KG1 (cell line): ENCODE data around the gene SP140.
"Not testable (repeated sequence)": the region's sequence is repeated elsewhere in the genome, so short reads cannot be mapped to it uniquely, and the experiment has no call there.

Experiments used
- DNase-seq: peaks from one replicate; lab custom pipeline; 2025; lab: John Stamatoyannopoulos, UW

The SP140 gene

DNA sequence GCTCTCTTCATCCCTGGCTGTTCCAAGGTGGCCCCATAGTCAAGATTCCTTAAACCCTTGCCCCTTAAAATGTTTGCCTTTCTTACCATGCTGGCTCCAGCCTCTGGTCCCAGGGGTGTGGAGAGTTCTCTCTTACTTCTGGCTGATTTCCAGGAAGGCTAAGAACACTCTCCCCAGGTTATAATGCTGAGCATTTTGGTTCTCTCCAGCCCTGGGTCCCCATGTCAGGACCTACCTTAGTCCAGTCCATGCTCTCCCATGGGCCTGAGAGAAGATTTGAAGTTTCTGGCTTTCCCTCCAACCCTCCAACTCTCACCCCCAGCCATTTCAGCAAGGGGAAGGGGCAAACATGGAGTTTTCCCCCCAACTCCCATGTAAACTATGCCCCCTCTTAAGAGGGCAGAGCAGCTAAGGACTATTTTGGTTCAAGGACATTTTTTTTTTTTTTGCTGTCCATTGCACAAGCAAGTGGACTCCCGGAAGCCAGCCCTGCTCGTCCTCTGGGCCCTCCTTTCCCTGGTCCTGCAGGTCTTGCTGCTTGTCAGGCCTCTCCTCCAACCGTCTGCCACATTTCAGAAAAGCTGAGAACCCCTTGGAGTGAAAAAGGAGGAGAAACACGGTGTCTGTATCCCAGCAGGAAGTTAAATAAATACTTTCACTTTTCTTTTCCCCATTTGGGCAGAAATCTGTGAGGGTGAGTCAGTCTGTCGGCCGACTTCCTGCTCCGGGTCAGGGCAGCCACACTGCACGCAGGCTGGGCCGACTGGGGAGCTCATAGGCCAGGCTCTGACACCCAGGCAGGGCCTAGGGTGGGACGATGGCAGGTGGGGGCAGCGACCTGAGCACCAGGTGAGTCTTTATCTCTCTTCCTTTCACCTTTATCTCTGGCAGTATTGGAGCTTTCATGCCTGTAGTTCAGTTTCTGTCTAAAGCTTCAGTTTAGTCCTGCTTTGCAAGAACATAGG is 101.2 kb downstream of the SP140 start, which contains the start of gene SP140L:
Gene SP140L, plus strand, starts transcription at position 741 of the 965 bp plus-strand sequence. Its CDS starts 77 bp downstream, at position 818.
- DNase-seq, result peak; percentile 47

DNA sequence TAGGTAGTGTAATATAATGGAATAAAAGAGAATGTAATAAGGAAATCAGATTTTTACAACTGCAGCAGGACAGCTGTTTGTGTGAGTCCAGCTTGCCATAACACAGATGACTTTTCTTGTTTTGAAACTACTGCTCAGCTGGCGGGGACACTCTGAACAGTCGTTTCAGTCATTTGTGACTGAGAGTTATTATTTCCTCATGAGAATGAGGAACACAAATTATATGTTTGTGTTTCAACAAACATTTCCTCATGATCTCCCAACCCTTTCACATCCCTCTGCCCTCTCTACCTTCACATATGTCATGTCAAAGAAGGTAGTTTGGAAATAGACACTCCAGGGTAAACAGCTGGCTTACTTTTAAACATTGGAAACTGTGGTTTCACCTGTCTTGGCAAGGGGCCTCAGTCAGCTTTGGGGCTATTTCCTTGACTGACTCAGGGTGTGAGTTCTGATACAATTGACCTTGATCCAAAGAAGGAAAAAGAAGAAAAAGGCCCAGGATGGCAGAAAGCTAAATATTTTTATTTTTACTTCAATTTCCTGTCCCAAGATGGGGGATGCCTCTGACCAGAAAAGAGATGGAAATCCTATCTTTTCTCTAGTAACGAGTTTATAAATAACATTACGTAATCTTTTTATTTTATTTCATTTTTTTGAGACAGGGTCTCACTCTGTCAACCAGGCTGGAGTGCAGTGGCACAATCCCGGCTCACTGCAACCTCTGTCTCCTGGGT is 102.0 kb downstream of the SP140 start:
- no peak for DNase-seq

DNA sequence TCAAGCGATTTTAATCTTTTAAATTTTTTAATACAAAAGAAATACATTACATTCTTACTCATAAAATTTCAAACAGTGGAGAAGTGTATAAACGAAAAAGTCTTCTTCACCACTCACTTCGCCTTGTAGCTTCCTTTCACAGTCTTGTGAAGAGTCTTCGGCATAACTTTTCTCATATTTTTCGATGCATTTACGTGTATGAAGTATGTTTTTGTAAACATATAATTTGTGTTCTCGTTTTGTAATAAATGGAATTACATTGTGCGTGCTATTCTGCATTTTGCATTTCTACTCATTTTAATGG is 102.6 kb downstream of the SP140 start:
- DNase-seq, result no peak

DNA sequence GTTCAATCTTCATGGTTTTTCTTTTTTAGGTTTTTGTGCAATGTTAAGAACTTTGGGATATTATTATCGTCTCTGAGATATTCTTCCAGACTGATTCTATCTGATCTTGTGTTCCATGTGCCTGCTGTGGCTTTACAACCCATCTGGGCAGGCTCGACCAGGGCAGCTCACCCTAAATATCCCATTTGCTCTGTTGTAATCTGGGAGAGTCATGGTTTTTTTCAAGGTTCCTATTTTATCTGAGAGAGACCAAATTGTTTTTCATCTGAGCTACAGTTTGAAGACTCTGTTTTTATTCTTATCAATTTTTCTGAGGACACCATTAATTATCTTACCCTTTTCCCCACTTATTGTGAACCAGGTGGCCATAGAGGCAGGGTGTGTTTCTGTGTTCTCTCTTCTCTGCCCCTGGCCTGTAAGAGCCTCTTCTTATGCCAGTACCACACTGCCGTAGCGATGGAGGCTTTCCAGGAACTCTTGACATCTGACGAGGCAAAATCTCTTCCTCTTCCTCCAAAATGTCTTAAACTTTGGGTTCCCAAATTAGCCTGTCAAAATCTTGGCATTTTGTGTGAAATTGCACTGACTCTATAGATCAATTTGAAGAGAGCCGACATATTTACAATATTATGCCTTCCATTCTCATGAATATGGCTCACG is 104.5 kb downstream of the SP140 start:
- DNase-seq, result no peak

DNA sequence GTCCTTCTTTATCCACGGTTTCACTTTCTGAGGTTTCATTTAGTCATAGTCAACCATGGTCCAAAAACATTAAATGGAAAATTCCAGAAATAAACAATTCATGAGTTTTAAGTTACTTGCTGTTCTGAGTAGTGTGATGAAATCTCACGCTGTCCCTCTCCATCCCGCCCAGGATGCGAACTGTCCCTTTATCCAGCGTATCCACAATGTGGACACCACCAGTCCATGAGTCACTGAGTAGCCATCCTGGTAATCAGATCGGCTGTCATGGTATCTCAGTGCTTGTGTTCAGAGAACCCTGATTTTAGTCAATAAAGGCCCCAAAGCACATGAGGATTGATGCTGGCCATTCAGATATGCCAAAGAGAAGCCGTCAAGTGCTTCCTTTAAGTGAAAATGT is 105.2 kb downstream of the SP140 start:
- DNase-seq, result no peak

DNA sequence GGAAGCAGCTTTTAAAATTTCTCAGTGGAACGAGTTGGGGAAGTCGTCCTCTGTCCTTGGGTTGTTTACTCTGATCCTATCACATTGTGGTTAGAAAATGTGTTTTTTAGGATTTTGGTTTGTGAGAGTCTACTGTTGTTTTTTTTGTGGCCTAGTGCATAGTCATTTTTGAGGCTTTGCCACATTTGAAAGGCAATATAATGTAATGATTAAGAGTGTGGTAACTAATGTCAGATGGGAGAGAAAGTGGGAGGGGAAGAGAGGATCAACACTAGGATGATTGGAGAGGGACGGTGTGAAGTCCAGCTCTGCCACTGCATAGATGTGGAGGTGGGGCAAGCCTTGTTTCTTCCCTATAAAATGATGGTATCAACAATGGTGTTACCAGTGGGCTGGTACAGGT is 109.9 kb downstream of the SP140 start:
- DNase-seq, result no peak

DNA sequence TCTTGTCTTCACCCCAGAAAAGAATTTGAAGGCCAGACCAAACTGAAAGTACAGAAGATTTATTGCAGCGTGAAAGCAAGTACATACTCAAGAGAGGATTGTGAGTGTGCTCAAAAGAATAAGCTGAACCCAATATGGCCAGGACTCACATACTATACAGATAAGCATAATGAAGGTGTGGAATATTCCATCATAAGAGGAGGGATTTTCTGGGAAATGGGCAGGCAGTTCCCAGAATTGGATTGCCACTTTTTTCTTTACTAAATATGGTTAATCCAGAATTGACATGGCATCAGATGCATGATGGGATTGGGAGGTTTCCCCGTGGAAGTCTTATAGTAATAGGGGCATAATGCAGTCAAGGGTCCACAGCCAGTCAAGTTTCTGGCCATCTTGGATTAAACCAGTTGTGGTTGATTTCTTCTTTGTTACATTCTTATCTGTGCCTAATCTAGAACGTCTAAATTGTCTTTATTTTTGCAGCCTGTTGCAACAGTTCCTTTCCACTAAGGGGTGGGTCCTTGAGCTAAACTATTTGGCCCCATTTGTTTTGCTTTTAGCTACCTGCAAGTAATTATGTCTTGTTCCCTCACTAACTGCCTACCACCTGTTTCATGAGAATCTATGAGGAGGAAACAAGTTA is 110.4 kb downstream of the SP140 start:
- no peak for DNase-seq

DNA sequence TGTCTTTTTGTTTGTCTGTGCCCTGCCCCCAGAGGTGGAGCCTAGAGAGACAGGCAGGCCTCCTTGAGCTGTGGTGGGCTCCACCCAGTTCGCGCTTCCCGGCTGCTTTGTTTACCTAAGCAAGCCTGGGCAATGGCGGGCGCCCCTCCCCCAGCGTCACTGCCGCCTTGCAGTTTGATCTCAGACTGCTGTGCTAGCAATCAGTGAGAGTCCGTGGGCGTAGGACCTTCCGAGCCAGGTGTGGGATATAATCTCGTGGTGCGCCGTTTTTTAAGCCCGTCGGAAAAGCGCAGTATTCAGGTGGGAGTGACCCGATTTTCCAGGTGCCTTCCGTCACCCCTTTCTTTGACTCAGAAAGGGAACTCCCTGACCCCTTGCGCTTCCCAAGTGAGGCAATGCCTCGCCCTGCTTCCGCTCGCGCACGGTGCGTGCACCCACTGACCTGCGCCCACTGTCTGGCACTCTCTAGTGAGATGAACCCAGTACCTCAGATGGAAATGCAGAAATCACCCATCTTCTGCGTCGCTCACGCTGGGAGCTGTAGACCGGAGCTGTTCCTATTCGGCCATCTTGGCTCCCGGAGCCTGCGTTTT is 116.5 kb downstream of the SP140 start:
- DNase-seq, result not testable (repeated sequence)

DNA sequence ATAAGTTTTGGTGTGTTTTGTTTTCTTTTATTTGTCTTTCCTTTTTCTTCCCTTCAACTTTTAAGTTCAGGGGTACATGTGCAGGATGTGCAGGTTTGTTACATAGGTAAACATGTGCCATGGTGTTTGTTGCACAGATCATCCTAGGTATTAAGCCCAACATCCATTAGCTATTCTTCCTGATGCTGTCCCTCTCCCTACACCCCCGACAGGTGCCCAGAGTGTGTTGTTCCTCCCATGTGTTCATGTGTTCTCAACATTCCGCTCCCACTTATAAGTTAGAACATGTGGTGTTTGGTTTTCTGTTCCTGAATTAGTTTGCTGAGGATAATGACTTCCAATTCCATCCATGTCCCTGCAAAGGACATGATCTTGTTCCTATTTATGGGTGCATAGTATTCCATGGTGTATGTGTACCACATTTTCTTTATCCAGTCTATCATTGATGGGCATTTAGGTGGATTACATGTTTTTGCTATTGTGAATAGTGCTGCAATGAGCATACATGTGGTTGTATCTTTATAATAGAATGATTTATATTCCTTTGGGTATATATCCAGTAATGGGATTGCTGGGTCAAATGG is 117.6 kb downstream of the SP140 start:
- DNase-seq, result not testable (repeated sequence)

DNA sequence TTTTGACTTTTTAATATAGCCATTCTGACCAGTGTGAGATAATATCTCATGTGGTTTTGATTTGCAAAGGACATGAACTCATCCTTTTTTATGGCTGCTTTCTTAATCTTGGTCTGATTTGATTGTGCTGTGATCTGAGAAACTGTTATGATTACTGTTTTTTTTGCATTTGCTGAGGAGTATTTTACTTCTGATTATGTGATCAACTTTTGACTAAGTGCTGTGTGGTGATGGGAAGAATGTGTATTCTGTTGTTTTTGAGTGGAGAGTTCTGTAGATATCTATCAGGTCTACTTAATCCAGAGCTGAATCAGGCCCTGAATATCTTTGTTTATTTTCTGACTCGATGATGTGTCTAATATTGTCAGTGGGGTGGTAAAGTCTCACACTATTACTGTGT is 118.2 kb downstream of the SP140 start:
- DNase-seq, result no peak

DNA sequence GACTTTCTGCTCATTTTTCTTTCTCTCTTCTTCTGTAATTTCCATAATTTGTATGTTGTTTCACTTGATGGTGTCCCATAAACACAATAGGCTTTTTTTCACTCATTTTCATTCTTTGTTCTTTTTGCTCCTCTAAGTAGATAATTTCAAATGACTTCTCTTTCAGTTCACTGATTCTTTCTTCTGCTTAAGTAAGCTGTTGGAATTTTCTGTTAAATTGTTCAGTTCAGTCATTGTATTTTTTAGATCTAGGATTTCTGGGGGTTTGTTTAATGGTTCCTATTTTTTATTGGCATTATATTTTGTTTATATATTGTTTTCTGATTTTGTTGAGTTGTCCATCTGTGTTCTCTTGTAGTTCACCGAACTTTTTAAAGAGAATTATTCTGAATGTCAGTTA is 120.9 kb downstream of the SP140 start:
- no peak for DNase-seq

DNA sequence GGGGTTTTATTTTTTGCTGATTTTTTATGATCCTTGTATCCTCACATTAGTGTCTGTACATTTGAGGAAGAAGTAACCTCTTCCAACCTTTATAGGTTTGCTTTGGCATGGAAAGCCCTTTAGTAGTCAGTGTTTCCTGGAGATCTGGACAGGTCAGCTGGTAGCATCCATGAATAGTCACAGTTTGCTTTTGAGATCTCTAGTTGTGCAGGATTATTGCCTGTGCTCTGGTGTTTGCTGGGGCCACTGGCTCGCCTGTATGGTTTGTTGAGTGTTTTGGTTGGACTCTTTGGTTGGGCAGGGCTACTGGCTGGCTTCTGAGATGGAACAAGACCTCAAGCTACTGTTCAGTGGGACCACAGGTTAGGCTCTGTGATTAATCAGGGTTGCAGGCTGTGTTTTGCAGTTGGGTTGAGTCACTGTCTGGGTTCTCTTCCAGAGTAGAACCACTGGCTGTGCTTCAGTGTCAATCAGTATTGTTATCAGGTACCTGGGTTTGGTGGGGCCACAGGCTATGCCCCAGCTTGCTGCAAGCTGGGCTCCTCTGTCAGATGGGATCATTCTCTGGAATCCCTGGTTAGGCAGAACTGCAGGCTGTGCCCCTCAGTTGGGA is 121.5 kb downstream of the SP140 start:
- no peak for DNase-seq

DNA sequence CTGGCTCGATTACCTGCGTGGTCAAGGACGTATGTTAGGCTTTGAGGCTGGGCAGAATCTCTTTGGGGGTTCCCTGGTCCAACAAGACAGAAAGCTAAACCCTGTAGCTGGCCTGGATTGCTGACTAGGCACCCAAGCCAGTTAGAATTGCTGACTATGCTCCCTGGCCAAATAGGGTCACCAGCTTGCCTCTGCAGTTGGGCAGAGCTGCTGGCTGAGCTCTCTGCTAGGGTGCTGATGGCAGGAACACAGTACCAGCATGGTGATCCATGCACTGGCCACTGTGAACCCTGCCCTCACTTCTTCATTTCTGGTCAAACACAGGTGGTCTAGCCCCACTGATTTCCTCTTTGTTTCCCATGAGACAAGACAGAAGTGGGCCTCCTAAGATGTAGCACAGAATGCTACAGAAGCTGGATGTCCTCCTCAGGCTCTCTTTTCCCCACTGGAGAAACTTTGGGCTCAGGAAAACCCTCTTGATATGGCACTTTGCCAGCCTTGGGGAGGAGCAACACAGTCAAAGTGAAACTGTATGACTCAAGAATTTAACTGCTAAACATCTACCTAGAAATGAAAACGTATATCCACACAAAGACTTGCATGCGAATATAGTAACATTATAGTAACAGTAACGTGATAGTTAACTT is 122.2 kb downstream of the SP140 start:
- DNase-seq, result no peak

DNA sequence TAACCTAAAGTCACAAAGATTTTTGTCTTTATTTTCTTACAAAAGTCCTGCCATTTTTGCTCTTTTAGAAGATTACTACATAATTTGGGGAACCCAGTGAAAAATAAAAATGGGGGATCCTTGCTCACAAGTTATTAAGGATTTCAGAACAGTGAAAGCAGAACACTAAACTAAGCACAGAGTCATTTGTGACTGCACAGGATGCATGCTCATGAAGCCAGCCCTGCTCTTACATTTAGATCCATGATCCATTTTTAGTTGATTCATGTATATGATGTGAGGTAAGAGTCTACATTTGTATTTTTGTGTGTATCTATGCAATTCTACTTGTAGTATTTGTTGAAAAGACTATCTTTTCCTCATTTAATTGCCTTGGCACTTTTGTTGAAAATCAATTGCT is 123.3 kb downstream of the SP140 start:
- DNase-seq, result no peak

DNA sequence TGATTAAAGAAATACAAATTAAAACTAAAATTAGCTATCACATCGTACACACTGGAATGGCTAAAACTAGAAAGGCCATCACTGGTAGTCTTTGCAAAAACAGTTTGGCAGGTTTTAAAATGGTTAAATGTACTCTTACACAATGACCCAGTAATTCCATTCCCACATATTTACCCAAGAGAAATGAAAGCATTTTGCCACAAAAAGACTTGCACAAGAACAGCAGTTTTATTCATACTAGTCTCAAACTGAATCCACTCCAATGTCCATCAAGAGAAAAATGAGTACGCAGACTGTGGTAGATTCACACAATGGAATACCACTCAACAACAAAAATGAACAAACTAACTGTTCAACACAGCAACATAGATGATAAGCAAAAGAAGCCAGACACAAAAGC is 130.5 kb downstream of the SP140 start:
- DNase-seq, result no peak

DNA sequence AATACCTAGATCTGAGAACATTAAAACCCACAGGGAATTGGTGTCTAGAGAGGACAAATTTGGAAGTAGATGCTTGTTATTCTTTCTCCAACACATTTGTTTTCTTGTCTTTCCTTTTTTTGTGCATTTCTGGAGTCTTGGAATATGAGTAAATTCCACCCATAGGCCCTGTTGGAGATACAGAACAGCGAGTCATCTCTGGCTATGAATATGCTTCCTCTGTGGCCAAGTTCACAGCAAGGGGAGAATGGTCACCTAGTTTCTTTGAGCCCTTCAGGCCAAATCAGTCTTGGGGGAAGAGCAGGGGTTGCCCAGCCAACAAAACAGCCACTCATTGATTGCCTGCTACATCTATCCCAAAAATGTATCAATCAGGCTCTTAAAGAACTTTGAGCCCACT is 132.8 kb downstream of the SP140 start:
- no peak for DNase-seq

DNA sequence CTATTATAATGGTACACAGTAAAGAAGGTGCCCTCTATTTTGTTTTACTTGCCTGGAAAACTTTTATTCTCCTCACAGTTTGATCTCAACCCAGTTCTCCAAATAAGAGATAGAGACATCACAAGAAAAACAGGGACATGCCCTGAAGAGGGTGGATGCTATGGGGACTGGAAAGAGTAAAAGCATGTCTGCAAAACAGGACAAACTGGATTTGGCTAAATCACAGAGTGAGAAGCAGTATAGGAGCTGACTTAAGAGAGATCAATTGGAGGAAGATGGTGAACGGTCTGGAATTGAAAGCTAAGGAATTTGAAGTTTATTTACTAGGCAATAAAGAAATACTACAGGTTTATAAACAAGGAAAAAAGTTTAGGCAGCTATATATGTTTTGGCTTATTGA is 134.5 kb downstream of the SP140 start:
- no peak for DNase-seq

DNA sequence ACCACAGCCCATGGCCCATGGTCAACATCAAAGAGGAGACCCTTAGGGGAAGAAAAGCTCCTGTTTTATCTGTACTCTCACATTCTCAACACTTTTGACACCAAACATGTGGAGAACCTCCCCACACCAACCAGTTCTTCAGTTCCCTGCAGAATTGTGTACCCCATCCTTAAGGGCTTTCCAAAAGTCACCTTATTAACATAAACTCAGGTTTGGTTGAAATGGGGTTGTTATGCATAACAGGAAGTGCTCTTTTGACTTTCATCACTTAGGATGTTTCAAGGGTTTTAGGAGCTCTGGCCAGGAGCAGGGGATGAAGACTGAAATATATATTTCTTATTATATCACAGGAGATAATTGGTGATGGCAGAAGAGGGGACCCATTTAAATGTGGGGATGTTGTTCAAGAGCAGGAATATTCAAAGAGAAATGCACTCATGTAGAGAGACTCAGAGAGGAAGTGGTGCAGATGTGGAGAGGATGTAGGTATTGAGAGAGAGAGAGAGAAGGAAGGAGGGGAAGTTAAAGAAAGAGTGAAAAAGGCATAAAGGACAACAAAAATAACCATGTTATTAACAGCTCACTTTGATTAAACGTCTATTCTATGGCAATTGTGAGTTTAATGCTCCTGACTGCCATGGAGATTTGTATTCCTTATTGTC is 136.6 kb downstream of the SP140 start:
- DNase-seq, result no peak
